ENCODE results near the gene RDH16. TPM values are rescaled to one million over a fixed set of nuclear protein-coding genes. Genes with fewer than 3 reads are reported as not detected.
"Not testable (repeated sequence)": the region's sequence is repeated elsewhere in the genome, so short reads cannot be mapped to it uniquely, and the experiment has no call there.

The RDH16 gene
- total RNA-seq, 3 donors from 2014 or later = 0.14 to 0.28 (median 0.19) TPM

GRCh38 chr12:56922031-56922430 is 35.4 kb downstream of the RDH16 start:
- TF ChIP-seq, protein P1, sequence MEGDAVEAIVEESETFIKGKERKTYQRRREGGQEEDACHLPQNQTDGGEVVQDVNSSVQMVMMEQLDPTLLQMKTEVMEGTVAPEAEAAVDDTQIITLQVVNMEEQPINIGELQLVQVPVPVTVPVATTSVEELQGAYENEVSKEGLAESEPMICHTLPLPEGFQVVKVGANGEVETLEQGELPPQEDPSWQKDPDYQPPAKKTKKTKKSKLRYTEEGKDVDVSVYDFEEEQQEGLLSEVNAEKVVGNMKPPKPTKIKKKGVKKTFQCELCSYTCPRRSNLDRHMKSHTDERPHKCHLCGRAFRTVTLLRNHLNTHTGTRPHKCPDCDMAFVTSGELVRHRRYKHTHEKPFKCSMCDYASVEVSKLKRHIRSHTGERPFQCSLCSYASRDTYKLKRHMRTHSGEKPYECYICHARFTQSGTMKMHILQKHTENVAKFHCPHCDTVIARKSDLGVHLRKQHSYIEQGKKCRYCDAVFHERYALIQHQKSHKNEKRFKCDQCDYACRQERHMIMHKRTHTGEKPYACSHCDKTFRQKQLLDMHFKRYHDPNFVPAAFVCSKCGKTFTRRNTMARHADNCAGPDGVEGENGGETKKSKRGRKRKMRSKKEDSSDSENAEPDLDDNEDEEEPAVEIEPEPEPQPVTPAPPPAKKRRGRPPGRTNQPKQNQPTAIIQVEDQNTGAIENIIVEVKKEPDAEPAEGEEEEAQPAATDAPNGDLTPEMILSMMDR (IDR thresholded peaks at IDR 0.05) = no peak
- DNase-seq (no peak), ATAC-seq (no peak)
- no peak overlapping the region for H3K4me3 ChIP-seq
- no peaks in the 10 kb centered on the region for H3K9me3 ChIP-seq
- no peaks in the 10 kb centered on the region for H3K4me1 ChIP-seq (ENCODE audit: low read depth)
- intact Hi-C loops (cut with DNase I, micrococcal nuclease) = no loop called here
- H3K36me3 ChIP-seq (ENCODE audit: low read depth) = no peaks in the 10 kb centered on the region

- H3K4me3 ChIP-seq = no peak overlapping the region
- TF ChIP-seq, protein P1 (IDR thresholded peaks at IDR 0.05) = no peak
- intact Hi-C loops (cut with DNase I, micrococcal nuclease) = no loop called here
- ATAC-seq (no peak), DNase-seq (no peak)
- no peaks in the 10 kb centered on the region for H3K36me3 ChIP-seq (ENCODE audit: low read depth)
- H3K9me3 ChIP-seq = no peaks in the 10 kb centered on the region
- H3K4me1 ChIP-seq (ENCODE audit: low read depth) = no peaks in the 10 kb centered on the region
Observed at GRCh38 chr12:56921346-56921745, 36.1 kb downstream of the RDH16 start.

GRCh38 chr12:56918139-56918538 is 39.3 kb downstream of the RDH16 start:
- H3K4me1 ChIP-seq (ENCODE audit: low read depth); intact Hi-C loops (cut with DNase I, micrococcal nuclease); DNase-seq; H3K4me3 ChIP-seq; H3K36me3 ChIP-seq (ENCODE audit: low read depth); ATAC-seq; H3K9me3 ChIP-seq: not testable (repeated sequence)

DNA sequence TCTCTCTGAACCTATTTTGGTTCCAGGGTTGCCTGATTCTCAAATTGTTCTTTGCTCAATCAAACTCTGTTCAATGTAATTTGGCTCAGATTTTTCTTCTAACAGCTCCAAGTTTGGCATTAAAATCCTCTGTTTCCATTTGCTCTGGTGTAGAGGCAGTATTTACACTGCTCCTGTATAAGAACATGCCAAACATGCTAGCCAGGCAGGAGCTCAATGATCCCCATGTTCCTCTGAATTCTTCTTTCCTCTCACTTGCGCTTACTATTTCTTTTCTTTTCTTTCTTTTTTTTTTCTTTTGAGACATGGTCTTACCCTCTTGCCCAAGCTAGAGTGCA is 40.4 kb downstream of the RDH16 start:
- H3K9me3 ChIP-seq = no peaks in the 10 kb centered on the region
- no peak overlapping the region for H3K4me3 ChIP-seq
- no peaks in the 10 kb centered on the region for H3K36me3 ChIP-seq (ENCODE audit: low read depth)
- DNase-seq (no peak), ATAC-seq (no peak)
- intact Hi-C loops (cut with DNase I, micrococcal nuclease) = no loop called here
- H3K4me1 ChIP-seq (ENCODE audit: low read depth) = no peaks in the 10 kb centered on the region
- TF ChIP-seq, protein P1 (IDR thresholded peaks at IDR 0.05) = no peak

DNA sequence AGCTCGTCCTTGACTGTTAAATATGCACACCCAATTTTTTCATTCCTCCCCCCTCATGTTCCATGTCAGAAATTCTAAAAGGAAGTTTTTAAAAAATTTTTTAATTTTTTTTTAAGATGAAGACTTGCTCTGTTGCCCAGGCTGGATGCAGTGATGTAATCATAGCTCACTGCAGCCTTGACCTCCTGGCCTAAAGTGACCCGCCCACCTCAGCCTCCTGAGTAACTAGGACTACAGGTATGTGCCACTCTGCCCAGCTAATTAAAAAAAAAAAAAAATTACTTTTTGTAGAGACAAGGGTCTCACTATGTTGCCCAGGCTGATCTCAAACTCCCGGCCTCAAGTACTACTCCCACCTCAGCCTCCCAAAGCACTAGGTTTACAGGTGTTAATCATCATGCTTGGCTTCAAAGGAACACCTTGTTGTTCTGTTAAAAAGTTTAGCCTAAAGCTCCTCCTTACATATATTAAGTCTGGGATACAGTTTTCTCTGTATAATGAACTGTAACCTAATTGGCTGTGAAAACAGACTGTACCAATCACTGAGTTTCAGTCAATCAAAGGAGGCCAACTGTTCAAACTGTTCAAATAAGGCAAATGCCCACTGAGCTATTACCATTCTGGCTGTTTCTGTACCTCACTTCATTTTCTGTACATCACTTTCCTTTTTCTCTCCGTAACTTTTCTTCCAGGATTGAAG is 41.0 kb downstream of the RDH16 start:
- TF ChIP-seq, protein P1 (IDR thresholded peaks at IDR 0.05) = no peak
- no peak for ATAC-seq
- H3K9me3 ChIP-seq = no peaks in the 10 kb centered on the region
- H3K4me1 ChIP-seq (ENCODE audit: low read depth) = no peaks in the 10 kb centered on the region
- no peak overlapping the region for H3K4me3 ChIP-seq
- DNase-seq = no peak
- intact Hi-C loops (cut with DNase I, micrococcal nuclease) = no loop called here
- H3K36me3 ChIP-seq (ENCODE audit: low read depth) = no peaks in the 10 kb centered on the region

GRCh38 chr12:56914724-56915123 is 42.7 kb downstream of the RDH16 start:
- no peak for ATAC-seq
- Histone ChIP-seq H3K4me3 (no peak overlapping the region), H3K36me3 (ENCODE audit: low read depth) (no peaks in the 10 kb centered on the region), H3K9me3 (peaks cover 6% of the 10 kb centered on the region), H3K4me1 (ENCODE audit: low read depth) (no peaks in the 10 kb centered on the region)
- intact Hi-C loops (cut with DNase I, micrococcal nuclease) = no loop called here
- TF ChIP-seq, protein P1 (IDR thresholded peaks at IDR 0.05) = no peak
- no peak for DNase-seq
